IPS-20b (cell line): ENCODE data around the gene PEX5L.
"Not testable (repeated sequence)": the region's sequence is repeated elsewhere in the genome, so short reads cannot be mapped to it uniquely, and the experiment has no call there.

Experiments used
- H3K27ac ChIP-seq: one replicate; pipeline ENCODE4 v1.5.1; 2013; ENCODE audit warnings: low read length
- H3K27me3 ChIP-seq: 2 replicates; pipeline ENCODE4 v1.6.1; 2013; ENCODE audit warnings: mild to moderate bottlenecking, low read length, inconsistent platforms; ENCODE audit not compliant: insufficient read depth
- H3K36me3 ChIP-seq: 2 replicates; pipeline ENCODE4 v1.6.1; 2013; ENCODE audit warnings: low read depth, mild to moderate bottlenecking, inconsistent platforms, low read length, moderate library complexity; ENCODE audit not compliant: insufficient read depth
- H3K4me1 ChIP-seq: 2 replicates; pipeline ENCODE4 v1.6.1; 2013; ENCODE audit warnings: mild to moderate bottlenecking, control low read depth, inconsistent platforms, low read length, moderate library complexity; ENCODE audit not compliant: insufficient read depth
- H3K4me3 ChIP-seq: 2 replicates; pipeline ENCODE4 v1.5.1; 2013; ENCODE audit warnings: mild to moderate bottlenecking, low read length, inconsistent platforms
- H3K9ac ChIP-seq: 2 replicates; pipeline ENCODE4 v1.6.1; 2013; ENCODE audit warnings: low read depth, mild to moderate bottlenecking, inconsistent platforms, low read length, moderate library complexity
- H3K9me3 ChIP-seq: 2 replicates; pipeline ENCODE4 v1.6.1; 2013; ENCODE audit warnings: mild to moderate bottlenecking, low read depth, low read length, inconsistent platforms; ENCODE audit not compliant: insufficient read depth

The PEX5L gene

DNA sequence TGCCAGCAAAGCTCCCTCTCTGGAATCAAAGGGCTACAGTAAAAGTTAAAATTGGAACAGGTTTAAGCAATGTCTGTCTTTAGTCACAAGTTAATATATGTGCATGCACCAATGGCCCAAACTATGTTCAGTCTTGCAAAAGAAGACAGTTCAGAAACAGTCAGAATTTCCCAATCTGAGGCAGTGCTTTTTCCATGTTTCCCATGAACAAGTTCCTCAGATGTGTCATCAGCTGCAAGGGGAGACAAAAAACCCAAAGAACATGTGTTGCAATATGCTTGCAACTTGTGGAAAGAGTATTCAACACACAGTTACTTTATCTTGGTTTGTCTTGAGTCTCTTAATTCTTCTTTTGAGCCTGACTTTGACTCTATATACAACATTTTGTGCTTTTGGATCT, 235.5 kb downstream of the PEX5L start:
- Histone ChIP-seq H3K36me3 (no peaks in the 10 kb centered on the region), H3K9me3 (no peaks in the 10 kb centered on the region), H3K27me3 (no peaks in the 10 kb centered on the region), H3K4me3 (no peak overlapping the region), H3K27ac (no peak overlapping the region), H3K9ac (no peak overlapping the region), H3K4me1 (no peaks in the 10 kb centered on the region)

DNA sequence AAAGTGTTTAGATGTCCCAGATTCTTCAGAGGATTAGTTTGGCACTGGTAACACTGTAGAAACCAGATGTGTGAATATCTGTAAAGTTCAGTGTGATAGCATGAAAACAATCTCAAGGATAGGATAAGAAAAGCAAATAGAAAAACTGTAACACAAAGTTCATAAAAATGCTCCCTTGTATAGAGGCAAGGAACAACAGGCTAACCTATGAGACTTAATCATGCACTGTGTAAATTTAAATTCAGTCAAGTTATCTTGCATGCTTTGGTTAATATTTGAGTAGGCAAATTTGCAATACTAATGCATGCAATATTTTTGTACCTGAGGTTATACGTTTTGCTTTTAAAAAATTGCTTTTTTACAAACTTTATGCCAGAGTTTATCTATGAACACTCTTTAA, 239.5 kb downstream of the PEX5L start:
- H3K4me1 ChIP-seq: no peaks in the 10 kb centered on the region
- no peaks in the 10 kb centered on the region for H3K27me3 ChIP-seq
- no peak overlapping the region for H3K9ac ChIP-seq
- H3K9me3 ChIP-seq: no peaks in the 10 kb centered on the region
- H3K27ac ChIP-seq: no peak overlapping the region
- H3K4me3 ChIP-seq: no peak overlapping the region
- no peaks in the 10 kb centered on the region for H3K36me3 ChIP-seq

DNA sequence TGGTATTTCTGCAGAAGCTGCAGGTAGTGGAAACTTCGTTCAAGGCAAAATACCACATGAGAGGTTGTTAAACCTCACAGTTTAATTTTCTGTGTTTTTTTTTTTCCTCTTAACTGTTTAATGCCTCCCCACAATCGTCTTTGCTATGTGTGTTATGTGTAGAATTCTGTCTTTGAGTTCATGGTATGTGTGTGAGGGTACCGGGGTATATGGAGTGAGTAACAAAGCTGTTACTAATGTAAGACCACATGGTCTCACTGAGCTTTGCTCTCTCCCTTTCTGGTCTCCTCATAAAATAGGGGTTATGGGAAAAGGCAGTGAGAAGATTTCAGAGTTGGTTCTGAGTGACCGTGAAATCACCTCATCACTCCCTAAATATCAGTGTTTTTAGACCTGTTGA, 240.3 kb downstream of the PEX5L start:
- Histone ChIP-seq H3K27me3 (no peaks in the 10 kb centered on the region), H3K9me3 (no peaks in the 10 kb centered on the region), H3K4me1 (no peaks in the 10 kb centered on the region), H3K36me3 (no peaks in the 10 kb centered on the region), H3K4me3 (no peak overlapping the region), H3K27ac (no peak overlapping the region), H3K9ac (no peak overlapping the region)

DNA sequence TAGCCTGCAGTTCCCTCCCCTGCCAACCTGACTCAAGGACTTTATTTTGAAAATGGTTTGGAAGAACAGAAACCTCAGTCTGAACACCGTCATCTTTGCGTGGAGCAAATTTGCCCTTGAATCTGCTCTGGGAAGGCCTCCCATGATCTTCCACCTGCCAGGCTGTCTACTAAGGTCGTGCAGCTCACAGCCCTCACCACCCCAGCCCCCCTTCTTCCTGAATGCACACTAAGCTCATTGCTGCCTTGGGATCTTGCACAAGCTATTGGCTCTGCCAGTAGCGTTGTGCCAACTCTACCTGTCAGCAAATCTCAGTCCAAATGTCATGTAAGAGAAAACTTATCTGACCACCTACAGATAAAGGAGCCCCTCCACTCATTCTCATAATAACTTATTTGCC, 242.4 kb downstream of the PEX5L start:
- H3K9ac ChIP-seq: no peak overlapping the region
- H3K36me3 ChIP-seq: no peaks in the 10 kb centered on the region

DNA sequence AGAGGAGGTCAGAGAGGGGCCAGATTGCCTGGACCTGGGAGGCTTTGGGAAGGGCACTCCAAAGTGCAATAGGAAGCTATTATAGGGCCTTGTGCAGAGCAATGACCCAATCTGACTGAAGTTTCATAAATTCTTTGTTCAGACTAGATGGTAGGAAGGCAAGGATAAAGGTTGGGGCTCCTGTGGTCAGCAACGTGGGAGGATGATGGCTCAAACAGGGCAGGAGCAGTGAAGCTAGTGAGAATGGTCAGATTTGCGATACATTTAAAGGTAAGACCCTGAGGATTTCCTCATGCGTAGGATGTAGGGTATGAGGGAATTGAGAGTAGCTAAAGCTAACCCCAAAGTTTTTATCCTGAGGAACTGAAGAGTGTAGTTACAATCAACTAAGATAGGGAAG, 244.9 kb downstream of the PEX5L start:
- Histone ChIP-seq H3K27ac (no peak overlapping the region), H3K4me1 (no peaks in the 10 kb centered on the region), H3K36me3 (no peaks in the 10 kb centered on the region), H3K27me3 (no peaks in the 10 kb centered on the region), H3K9ac (no peak overlapping the region), H3K4me3 (no peak overlapping the region), H3K9me3 (no peaks in the 10 kb centered on the region)

More for the DNA sequence above, 242.4 kb downstream of the PEX5L start:
- Histone ChIP-seq H3K27ac (no peak overlapping the region), H3K9me3 (no peaks in the 10 kb centered on the region), H3K4me1 (no peaks in the 10 kb centered on the region), H3K27me3 (no peaks in the 10 kb centered on the region), H3K4me3 (no peak overlapping the region)

DNA sequence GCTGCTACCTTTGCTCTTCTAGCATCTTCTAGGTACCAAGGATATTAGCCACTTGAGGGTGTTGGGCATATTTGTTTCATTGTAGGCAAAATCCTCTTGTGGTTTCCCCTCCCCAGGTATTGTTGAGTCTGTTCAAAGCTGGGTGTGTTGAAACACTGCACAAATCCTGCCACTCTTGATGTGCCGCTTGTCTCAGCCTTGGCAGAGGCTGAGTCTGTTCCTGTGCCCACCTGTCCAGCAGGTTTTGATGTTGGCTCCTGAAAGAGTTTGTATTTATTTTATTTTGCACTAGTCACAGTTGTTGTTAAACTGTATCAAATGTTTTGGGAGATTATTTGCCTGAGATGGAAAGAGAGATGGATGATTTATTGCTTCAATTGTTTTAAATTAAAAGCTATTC, 247.7 kb downstream of the PEX5L start:
- no peaks in the 10 kb centered on the region for H3K4me1 ChIP-seq
- no peak overlapping the region for H3K9ac ChIP-seq
- no peak overlapping the region for H3K27ac ChIP-seq
- no peaks in the 10 kb centered on the region for H3K27me3 ChIP-seq
- peaks cover 19% of the 10 kb centered on the region; the same call in 1 of the 2 replicates for H3K36me3 ChIP-seq
- H3K9me3 ChIP-seq: no peaks in the 10 kb centered on the region
- H3K4me3 ChIP-seq: no peak overlapping the region

DNA sequence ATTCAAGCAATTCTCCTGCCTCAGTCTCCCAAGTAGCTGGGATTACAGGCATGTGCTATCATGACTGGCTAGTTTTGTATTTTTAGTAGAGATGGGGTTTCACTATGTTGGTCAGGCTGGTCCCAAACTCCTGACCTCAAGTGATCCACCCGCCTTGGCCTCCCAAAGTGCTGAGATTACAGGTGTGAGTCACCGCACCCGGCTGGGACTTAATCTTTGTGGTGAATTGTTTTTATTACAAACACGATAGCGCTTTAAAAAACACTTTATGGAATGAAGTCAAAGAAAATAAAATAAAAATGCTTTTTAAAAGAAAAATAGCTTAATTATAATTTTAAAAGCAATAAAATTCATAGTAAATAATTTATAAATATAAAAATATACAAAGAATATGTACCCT, 253.9 kb downstream of the PEX5L start:
- H3K36me3 ChIP-seq: peaks cover 42% of the 10 kb centered on the region; the same call in 1 of the 2 replicates
- not testable (repeated sequence) for H3K4me1 ChIP-seq, H3K27ac ChIP-seq, H3K9me3 ChIP-seq, H3K27me3 ChIP-seq, H3K9ac ChIP-seq, H3K4me3 ChIP-seq

DNA sequence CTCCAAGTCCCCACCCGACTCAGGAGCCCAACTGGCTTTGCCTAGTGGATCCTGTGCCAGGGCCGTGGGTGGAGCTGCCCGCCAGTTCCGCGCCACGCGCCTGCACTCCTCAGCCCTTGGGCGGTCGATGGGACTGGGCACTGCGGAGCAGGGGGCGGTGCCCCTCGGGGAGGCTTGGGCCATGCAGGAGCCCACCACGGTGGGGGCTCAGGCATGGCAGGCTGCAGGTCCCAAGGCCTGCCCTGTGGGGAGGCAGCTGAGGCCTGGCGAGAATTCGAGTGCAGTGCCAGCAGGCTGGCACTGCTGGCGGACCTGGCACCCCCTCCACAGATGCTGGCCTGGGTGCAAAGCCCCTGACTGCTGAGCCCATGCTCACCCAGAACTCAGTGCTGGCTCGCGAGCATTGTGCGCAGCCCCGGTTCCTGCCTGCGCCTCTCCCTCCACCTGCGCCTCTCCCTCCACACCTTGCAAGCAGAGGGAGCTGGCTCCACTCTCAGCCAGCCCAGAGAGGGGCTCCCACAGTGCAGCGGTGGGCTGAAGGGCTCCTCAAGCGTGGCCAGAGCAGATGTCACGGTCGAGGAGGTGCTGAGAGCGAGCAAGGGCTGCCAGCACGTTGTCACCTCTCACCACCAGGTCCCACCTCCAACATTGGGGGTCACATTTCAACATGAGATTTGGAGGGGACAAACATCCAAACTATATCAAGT, 261.2 kb downstream of the PEX5L start:
- Histone ChIP-seq H3K27me3 (no peaks in the 10 kb centered on the region), H3K27ac (no peak overlapping the region), H3K4me1 (peaks cover 17% of the 10 kb centered on the region; the same call in 1 of the 2 replicates), H3K4me3 (no peak overlapping the region), H3K36me3 (peaks cover 8% of the 10 kb centered on the region; the same call in 1 of the 2 replicates), H3K9me3 (peaks cover 5% of the 10 kb centered on the region; the same call in 1 of the 2 replicates), H3K9ac (no peak overlapping the region)

DNA sequence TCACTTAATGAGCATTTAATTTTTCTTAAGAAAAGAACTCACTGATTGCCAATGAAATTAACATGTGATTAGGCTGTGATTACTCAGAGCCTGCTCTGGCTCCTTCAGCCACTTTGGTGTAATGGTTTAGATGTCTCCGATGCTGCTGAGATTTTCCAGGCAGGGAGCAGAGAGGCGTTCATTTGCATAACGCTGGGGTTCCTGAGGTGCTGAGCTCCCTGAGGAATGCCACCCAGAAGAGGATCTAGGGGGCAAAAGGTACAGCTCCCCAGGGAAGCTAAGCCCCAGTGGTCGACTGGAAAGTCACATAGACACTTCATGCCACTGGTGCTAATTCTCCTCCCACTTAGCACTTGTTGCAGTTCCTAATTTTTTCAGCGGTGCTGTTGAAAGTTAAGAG, 264.4 kb downstream of the PEX5L start:
- Histone ChIP-seq H3K4me1 (peaks cover 17% of the 10 kb centered on the region; the same call in 1 of the 2 replicates), H3K27me3 (no peaks in the 10 kb centered on the region), H3K4me3 (no peak overlapping the region; the same call in 1 of the 2 replicates), H3K9me3 (peaks cover 5% of the 10 kb centered on the region; the same call in 1 of the 2 replicates), H3K9ac (no peak overlapping the region), H3K36me3 (peaks cover 15% of the 10 kb centered on the region), H3K27ac (no peak overlapping the region)

DNA sequence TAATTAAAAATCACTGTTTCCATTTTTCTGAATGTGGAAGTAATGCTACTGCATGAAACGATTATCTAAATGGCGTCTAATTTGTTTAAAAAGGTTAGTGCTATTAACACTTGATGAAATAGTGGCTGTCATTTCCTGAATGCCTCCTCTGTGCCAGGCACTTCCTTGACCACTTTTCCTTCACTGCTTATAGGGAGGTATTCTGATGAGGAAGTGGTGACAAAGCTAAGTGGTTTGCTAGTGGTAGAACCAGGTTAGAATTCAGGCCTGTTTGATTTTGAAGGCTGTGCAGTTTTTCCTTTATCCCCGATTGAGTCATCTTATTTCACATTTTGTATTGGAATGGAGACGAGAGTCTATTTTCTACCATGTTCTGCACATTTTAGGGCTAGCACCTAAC, 264.9 kb downstream of the PEX5L start:
- no peak overlapping the region for H3K27ac ChIP-seq
- peaks cover 18% of the 10 kb centered on the region for H3K36me3 ChIP-seq
- peaks cover 15% of the 10 kb centered on the region; the same call in 1 of the 2 replicates for H3K4me1 ChIP-seq
- no peaks in the 10 kb centered on the region for H3K27me3 ChIP-seq
- H3K9ac ChIP-seq: no peak overlapping the region
- H3K4me3 ChIP-seq: no peak overlapping the region; the same call in 1 of the 2 replicates
- H3K9me3 ChIP-seq: peaks cover 5% of the 10 kb centered on the region; the same call in 1 of the 2 replicates

DNA sequence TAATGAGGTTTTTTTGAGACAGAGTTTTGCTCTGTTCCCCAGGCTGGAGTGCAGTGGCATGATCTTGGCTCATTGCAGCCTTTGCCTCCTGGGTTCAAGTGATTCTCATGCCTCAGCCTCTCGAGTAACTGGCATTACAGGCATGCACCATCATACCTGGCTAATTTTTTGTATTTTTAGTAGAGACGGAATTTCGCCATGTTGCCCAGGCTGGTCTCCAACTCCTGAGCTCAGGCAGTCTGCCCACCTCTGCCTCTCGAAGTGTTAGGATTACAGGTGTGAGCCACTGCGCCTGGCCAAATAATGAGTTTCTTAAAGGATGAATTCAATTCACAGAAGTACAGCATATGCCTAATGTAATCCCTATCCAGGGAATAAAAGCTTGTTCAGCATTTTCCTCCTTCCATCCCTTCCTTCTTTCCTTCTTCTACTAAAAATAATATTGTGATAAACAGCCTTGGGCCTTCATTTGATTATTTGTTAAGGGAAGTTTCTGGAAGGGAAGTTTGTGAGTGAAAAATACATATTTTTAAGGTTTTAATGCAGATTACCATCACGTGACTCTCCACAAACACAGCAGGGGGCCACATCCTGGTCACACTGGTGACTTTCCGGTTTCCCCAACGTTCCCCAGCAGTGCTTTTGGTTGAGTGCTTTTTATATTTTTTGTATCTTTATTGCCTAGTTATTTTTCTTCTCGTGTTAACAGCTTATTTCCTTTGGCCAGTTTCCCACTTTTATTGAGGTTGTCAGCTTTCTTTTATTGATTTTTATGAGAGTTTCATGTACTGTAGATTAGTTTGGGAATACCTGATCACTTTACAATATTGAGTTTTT, 267.1 kb downstream of the PEX5L start:
- H3K9me3 ChIP-seq: no peaks in the 10 kb centered on the region

DNA sequence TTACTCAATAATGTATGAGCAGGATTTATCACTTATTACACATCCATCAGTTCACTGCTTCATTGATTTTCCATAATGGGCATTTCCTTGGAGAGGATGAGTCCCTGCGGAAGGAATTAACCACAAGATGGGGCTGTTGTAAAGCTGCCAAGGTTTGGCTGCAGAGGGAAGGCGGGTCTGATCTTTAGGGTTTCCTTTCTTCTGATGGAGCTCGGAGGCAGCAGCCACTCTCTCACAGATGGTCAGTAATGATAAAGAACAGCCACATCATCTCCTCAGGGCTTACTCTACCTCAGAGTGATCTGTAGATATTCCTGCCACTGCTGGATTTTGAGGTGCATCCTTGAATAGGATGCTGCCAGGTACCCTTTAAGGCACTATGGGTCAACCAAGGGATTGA, 268.7 kb downstream of the PEX5L start:
- Histone ChIP-seq H3K27ac (no peak overlapping the region), H3K36me3 (peaks cover 39% of the 10 kb centered on the region), H3K27me3 (no peaks in the 10 kb centered on the region), H3K9ac (no peak overlapping the region), H3K4me3 (no peak overlapping the region), H3K4me1 (peaks cover 15% of the 10 kb centered on the region; the same call in 1 of the 2 replicates), H3K9me3 (no peaks in the 10 kb centered on the region)

More for the DNA sequence above, 267.1 kb downstream of the PEX5L start:
- Histone ChIP-seq H3K27me3 (no peaks in the 10 kb centered on the region), H3K4me1 (peaks cover 15% of the 10 kb centered on the region; the same call in 1 of the 2 replicates), H3K27ac (no peak overlapping the region), H3K36me3 (peaks cover 38% of the 10 kb centered on the region), H3K9ac (no peak overlapping the region), H3K4me3 (no peak overlapping the region)
